Fibroblast of lung (primary cell): ENCODE data around the gene FOLR2. TPM values are rescaled to one million over a fixed set of nuclear protein-coding genes. Genes with fewer than 3 reads are reported as not detected.
A peak's percentile ranks its signal among the peaks of the same experiment; 100 is the strongest.

ENCODE experiments used
- DNase-seq, 2 donors: peaks; one replicate each; pipeline versions ENCODE4 v3.0.0 to v3.0.0-alpha.2; 2010; ENCODE audit warnings: low read depth in 2 of 2
- H2AFZ ChIP-seq: 2 replicates; pipeline ENCODE4 v1.5.1; 2012; ENCODE audit warnings: low read length, control low read depth, inconsistent platforms
- H3K27ac ChIP-seq: 2 replicates; pipeline ENCODE4 v1.5.1; 2011; ENCODE audit warnings: low read length, control low read depth; ENCODE audit not compliant: insufficient read depth
- H3K27me3 ChIP-seq: 2 replicates; pipeline ENCODE4 v1.5.1; 2011; ENCODE audit warnings: mild to moderate bottlenecking, low read length; ENCODE audit not compliant: control insufficient read depth, insufficient read depth
- H3K36me3 ChIP-seq: 2 replicates; pipeline ENCODE4 v1.5.1; 2011; ENCODE audit warnings: low read length; ENCODE audit not compliant: control insufficient read depth, insufficient read depth
- H3K4me1 ChIP-seq: 2 replicates; pipeline ENCODE4 v1.5.1; 2011; ENCODE audit warnings: low read length; ENCODE audit not compliant: control insufficient read depth, insufficient read depth; ENCODE audit errors: extremely low read depth
- H3K4me2 ChIP-seq: 2 replicates; pipeline ENCODE4 v1.5.1; 2011; ENCODE audit warnings: low read length, control low read depth; ENCODE audit not compliant: insufficient read depth; ENCODE audit errors: extremely low read depth
- H3K4me3 ChIP-seq, 4 experiments: fragments of 200-600 bp in 1 of 4; sonication (generic) in 1 of 4; replicated peaks in 1 of 4; 2 replicates each; pipeline ENCODE4 v1.5.1; 2011 to 2016; ENCODE audit warnings: low read length in 4 of 4, low read depth in 3 of 4, mild to moderate bottlenecking in 3 of 4, control low read depth in 2 of 4, inconsistent platforms in 1 of 4, mixed read lengths in 1 of 4; ENCODE audit not compliant: insufficient read depth in 1 of 4; ENCODE audit errors: control extremely low read depth in 1 of 4
- H3K79me2 ChIP-seq: 2 replicates; pipeline ENCODE4 v1.5.1; 2012; ENCODE audit warnings: mild to moderate bottlenecking, low read length, inconsistent platforms; ENCODE audit not compliant: control insufficient read depth, insufficient read depth
- H3K9ac ChIP-seq: 2 replicates; pipeline ENCODE4 v1.5.1; 2011; ENCODE audit warnings: mild to moderate bottlenecking, low read length, control low read depth; ENCODE audit not compliant: insufficient read depth
- H3K9me3 ChIP-seq: 2 replicates; pipeline ENCODE4 v1.5.1; 2012; ENCODE audit warnings: low read depth, low read length; ENCODE audit not compliant: control insufficient read depth, insufficient read depth
- H4K20me1 ChIP-seq: 2 replicates; pipeline ENCODE4 v1.5.1; 2011; ENCODE audit warnings: low read length; ENCODE audit not compliant: control insufficient read depth, insufficient read depth; ENCODE audit errors: extremely low read depth
- EZH2 ChIP-seq: IDR thresholded peaks from 2 replicates; pipeline ENCODE4 v1.5.1; 2012; ENCODE audit warnings: low read length, control low read depth, mild to moderate bottlenecking; ENCODE audit errors: missing control alignments
- polyA plus RNA-seq, 2 donors: library from polyadenylated mRNA; depleted of rRNA in 1 of 2; stranded (reverse) in 1 of 2; unstranded in 1 of 2; fragments of >200 nt; gene quantifications; 2 replicates each; pipeline ENCODE4 v1.2.1, GENCODE V29; 2011 to 2012; ENCODE audit warnings: missing spikeins in 1 of 2
- total RNA-seq: library from RNA; depleted of rRNA; stranded (reverse); fragments of >200 nt; gene quantifications from 2 replicates; pipeline ENCODE4 v1.2.1, GENCODE V29; 2014
- TF ChIP-seq, protein P1 (sequence below), 2 donors: IDR thresholded peaks in 1 of 2; conservative IDR thresholded peaks in 1 of 2; 1 replicate in 1 of 2; 2 replicates in 1 of 2; pipeline ENCODE4 v1.5.1; 2011 to 2012; ENCODE audit warnings: low read length in 2 of 2, control low read depth in 1 of 2, inconsistent platforms in 1 of 2, low read depth in 1 of 2, mild to moderate bottlenecking in 1 of 2

Gene FOLR2
- total and polyA plus RNA-seq, 2 donors (not counting 1 experiment from before 2014, with no cell fraction given) = not detected

DNA sequence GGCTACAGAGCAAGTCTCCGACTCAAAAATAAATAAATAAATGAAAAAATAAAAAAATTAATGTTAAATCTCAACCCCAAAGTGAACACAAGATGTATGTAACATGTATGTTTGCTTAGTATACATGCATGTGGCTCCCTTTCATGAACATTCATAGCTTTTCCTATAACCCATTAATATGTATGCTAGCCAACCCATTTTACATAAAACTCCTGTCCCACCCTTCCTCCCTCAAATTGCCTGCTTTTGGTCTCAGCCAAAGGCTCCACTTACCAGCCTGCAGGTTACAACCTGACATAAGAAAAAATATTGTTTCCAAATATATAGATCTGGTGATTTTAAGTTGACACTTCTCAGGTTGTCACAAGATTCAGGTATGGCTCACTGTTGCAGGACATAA lies 28.3 kb upstream of the FOLR2 start:
- no peaks in the 10 kb centered on the region for H3K79me2 ChIP-seq
- no peak for TF ChIP-seq EZH2
- H4K20me1 ChIP-seq = no peaks in the 10 kb centered on the region
- H3K27ac ChIP-seq = no peak overlapping the region
- no peaks in the 10 kb centered on the region for H3K4me1 ChIP-seq
- H3K27me3 ChIP-seq = no peaks in the 10 kb centered on the region
- no peak for DNase-seq
- H3K4me2 ChIP-seq = no peak overlapping the region
- no peak overlapping the region for H3K9ac ChIP-seq
- no peak overlapping the region for H2AFZ ChIP-seq
- no peak overlapping the region for H3K4me3 ChIP-seq
- H3K36me3 ChIP-seq = no peaks in the 10 kb centered on the region
- no peaks in the 10 kb centered on the region for H3K9me3 ChIP-seq

DNA sequence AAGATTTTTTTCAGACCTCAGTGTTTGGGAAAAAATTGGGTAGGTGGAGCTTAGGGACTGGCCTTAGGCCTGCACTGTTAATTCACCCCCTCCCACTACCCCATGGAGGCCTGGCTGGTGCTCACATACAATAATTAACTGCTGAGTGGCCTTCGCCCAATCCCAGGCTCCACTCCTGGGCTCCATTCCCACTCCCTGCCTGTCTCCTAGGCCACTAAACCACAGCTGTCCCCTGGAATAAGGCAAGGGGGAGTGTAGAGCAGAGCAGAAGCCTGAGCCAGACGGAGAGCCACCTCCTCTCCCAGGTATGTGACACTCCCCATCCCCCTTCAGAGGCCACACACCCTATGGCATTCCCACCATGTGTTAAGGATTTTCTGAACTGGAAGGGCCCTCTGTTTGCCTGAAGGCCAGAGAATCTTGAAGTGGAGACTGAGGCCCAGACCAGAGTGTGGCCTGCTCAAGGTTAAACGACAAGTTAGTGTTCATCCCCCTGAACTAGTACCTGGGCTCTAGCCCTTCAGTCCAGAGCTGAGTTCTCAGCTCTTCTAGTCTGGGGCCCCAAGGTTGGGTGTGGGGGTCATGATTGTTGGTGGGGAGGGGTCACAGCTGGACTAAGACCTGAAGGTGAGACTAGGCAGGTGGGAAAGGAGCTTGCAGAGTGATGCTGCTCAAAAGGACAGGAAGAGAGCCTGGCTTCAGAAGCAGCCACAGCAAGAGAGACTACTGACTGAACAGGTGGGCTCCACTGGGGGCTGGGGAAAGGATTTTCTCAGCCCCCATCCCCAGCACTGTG lies 26.9 kb upstream of the FOLR2 start:
- Histone ChIP-seq H3K79me2 (no peaks in the 10 kb centered on the region), H3K27me3 (no peaks in the 10 kb centered on the region), H2AFZ (no peak overlapping the region), H3K36me3 (no peaks in the 10 kb centered on the region), H3K9me3 (no peaks in the 10 kb centered on the region), H3K9ac (no peak overlapping the region), H3K4me2 (no peak overlapping the region), H3K27ac (no peak overlapping the region), H3K4me3 (no peak overlapping the region), H3K4me1 (no peaks in the 10 kb centered on the region), H4K20me1 (no peaks in the 10 kb centered on the region)
- TF ChIP-seq, protein P1, sequence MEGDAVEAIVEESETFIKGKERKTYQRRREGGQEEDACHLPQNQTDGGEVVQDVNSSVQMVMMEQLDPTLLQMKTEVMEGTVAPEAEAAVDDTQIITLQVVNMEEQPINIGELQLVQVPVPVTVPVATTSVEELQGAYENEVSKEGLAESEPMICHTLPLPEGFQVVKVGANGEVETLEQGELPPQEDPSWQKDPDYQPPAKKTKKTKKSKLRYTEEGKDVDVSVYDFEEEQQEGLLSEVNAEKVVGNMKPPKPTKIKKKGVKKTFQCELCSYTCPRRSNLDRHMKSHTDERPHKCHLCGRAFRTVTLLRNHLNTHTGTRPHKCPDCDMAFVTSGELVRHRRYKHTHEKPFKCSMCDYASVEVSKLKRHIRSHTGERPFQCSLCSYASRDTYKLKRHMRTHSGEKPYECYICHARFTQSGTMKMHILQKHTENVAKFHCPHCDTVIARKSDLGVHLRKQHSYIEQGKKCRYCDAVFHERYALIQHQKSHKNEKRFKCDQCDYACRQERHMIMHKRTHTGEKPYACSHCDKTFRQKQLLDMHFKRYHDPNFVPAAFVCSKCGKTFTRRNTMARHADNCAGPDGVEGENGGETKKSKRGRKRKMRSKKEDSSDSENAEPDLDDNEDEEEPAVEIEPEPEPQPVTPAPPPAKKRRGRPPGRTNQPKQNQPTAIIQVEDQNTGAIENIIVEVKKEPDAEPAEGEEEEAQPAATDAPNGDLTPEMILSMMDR (conservative IDR thresholded peaks at IDR 0.05 in 1 of 2, IDR thresholded peaks at IDR 0.05 in 1 of 2; ENCODE audit: low read depth in 1 of 2, low read length in 2 of 2) = no peak
- no peak for TF ChIP-seq EZH2
- DNase-seq = peak in 1 of 2 donors; percentile 43

DNA sequence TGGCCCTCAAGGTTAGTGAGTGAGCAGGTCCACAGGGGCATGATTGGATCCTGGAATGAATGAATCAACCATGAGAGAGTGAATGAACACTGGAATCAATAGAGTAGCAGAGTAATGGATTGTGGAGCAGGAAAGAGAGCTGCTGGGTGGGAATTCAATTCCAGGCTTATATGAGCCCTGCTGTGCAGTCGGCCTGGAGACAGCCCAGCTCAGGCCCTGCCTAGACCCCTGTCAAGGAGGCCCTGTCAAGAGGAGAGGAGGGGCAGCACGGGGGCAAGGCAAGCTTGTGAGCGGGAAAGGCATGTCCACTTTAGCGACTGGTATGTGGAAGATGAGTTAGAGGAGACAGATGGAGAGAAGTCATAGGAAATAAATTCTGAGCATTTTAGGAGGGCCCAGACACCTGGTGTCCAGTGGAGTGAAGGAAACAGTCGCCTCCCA lies 25.9 kb upstream of the FOLR2 start:
- H3K27ac ChIP-seq = no peak overlapping the region

More for the DNA sequence above, 25.9 kb upstream of the FOLR2 start:
- TF ChIP-seq EZH2 = no peak
- TF ChIP-seq, protein P1 (conservative IDR thresholded peaks at IDR 0.05 in 1 of 2, IDR thresholded peaks at IDR 0.05 in 1 of 2; ENCODE audit: low read depth in 1 of 2, low read length in 2 of 2) = no peak
- Histone ChIP-seq H3K4me1 (no peaks in the 10 kb centered on the region), H2AFZ (no peak overlapping the region), H3K4me2 (no peak overlapping the region), H3K79me2 (no peaks in the 10 kb centered on the region), H3K9ac (no peak overlapping the region), H3K4me3 (no peak overlapping the region), H3K9me3 (no peaks in the 10 kb centered on the region), H3K36me3 (no peaks in the 10 kb centered on the region), H4K20me1 (no peaks in the 10 kb centered on the region), H3K27me3 (no peaks in the 10 kb centered on the region)
- DNase-seq = no peak
